ENCODE measurements around the gene ST8SIA5.

DNA sequence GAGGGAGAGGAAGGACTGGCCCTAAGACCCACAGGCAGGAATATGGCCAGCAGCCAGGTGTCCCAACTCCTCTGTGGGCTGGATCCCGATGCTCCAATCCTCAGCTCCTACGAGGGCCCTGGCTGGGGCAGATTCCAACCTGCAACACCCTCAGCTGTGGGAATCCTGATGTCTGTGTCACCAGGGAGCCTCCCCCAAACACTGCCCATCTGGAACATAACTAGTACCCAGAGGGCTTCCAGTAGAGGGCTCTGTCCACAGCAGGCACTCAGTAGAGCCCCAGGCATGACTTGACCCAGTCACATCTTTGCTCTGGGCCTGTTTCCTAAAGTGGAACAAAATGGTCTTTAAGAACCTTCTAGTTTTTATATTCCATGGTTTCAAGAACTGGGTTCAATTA lies 79.2 kb downstream of the ST8SIA5 start:
- TF ChIP-seq, protein P1, sequence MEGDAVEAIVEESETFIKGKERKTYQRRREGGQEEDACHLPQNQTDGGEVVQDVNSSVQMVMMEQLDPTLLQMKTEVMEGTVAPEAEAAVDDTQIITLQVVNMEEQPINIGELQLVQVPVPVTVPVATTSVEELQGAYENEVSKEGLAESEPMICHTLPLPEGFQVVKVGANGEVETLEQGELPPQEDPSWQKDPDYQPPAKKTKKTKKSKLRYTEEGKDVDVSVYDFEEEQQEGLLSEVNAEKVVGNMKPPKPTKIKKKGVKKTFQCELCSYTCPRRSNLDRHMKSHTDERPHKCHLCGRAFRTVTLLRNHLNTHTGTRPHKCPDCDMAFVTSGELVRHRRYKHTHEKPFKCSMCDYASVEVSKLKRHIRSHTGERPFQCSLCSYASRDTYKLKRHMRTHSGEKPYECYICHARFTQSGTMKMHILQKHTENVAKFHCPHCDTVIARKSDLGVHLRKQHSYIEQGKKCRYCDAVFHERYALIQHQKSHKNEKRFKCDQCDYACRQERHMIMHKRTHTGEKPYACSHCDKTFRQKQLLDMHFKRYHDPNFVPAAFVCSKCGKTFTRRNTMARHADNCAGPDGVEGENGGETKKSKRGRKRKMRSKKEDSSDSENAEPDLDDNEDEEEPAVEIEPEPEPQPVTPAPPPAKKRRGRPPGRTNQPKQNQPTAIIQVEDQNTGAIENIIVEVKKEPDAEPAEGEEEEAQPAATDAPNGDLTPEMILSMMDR (IDR thresholded peaks at IDR 0.05; ENCODE audit: borderline replicate concordance, extremely low read depth, low read length, poor library complexity, severe bottlenecking), result no peak
- no peak for TF ChIP-seq EZH2 (IDR thresholded peaks at IDR 0.05; ENCODE audit: borderline replicate concordance, low read depth, low read length, severe bottlenecking)
